ENCODE results near the gene ABRACL.

The ABRACL gene

GRCh38 chr6:139028658-139029469, at the start of gene ABRACL:
ABRACL (plus strand) TSS chr6:139028745; CDS start chr6:139034161, 5,416 bp downstream.
- peak; percentile 87 for DNase-seq (ENCODE audit: low spot score)
- no peak for TF ChIP-seq CTCF (IDR thresholded peaks at IDR 0.05; ENCODE audit: extremely low read depth, insufficient read depth, missing control alignments)
- in situ Hi-C loops (cut with MboI; ENCODE audit: low pct_unique_long_range_greater_than_20kb, low sequenced_read_pairs, unreplicated experiment), result no loop called here

- no peak for DNase-seq (ENCODE audit: low spot score)
- in situ Hi-C loops (cut with MboI; ENCODE audit: low pct_unique_long_range_greater_than_20kb, low sequenced_read_pairs, unreplicated experiment), result no loop called here
- TF ChIP-seq CTCF (IDR thresholded peaks at IDR 0.05; ENCODE audit: extremely low read depth, insufficient read depth, missing control alignments), result no peak
Observed at GRCh38 chr6:138979365-138979764, 49.2 kb upstream of the ABRACL start.

GRCh38 chr6:138979813-138980668, 48.5 kb upstream of the ABRACL start:
- in situ Hi-C loops (cut with MboI; ENCODE audit: low pct_unique_long_range_greater_than_20kb, low sequenced_read_pairs, unreplicated experiment), result no loop called here
- TF ChIP-seq CTCF (IDR thresholded peaks at IDR 0.05; ENCODE audit: extremely low read depth, insufficient read depth, missing control alignments), result no peak
- no peak for DNase-seq (ENCODE audit: low spot score)

- in situ Hi-C loops (cut with MboI; ENCODE audit: low pct_unique_long_range_greater_than_20kb, low sequenced_read_pairs, unreplicated experiment), result no loop called here
- no peak for TF ChIP-seq CTCF (IDR thresholded peaks at IDR 0.05; ENCODE audit: extremely low read depth, insufficient read depth, missing control alignments)
- no peak for DNase-seq (ENCODE audit: low spot score)
Observed at GRCh38 chr6:138981416-138981815, 47.1 kb upstream of the ABRACL start.

GRCh38 chr6:138986578-138986977, 42.0 kb upstream of the ABRACL start:
- TF ChIP-seq CTCF (IDR thresholded peaks at IDR 0.05; ENCODE audit: extremely low read depth, insufficient read depth, missing control alignments), result no peak
- no peak for DNase-seq (ENCODE audit: low spot score)
- in situ Hi-C loops (cut with MboI; ENCODE audit: low pct_unique_long_range_greater_than_20kb, low sequenced_read_pairs, unreplicated experiment), result loop anchor here (5.0 kb wide), 1 partner anchor 169 kb away; no protein-coding TSS in a partner anchor

- in situ Hi-C loops (cut with MboI; ENCODE audit: low pct_unique_long_range_greater_than_20kb, low sequenced_read_pairs, unreplicated experiment), result loop anchor here (5.0 kb wide), 1 partner anchor 170 kb away; no protein-coding TSS in a partner anchor
- TF ChIP-seq CTCF (IDR thresholded peaks at IDR 0.05; ENCODE audit: extremely low read depth, insufficient read depth, missing control alignments), result no peak
- DNase-seq (ENCODE audit: low spot score), result no peak
Observed at GRCh38 chr6:138987080-138987642, 41.4 kb upstream of the ABRACL start.

All from GM13977 (cell line).